ENCODE measurements around the gene PET100. TPM values are rescaled to one million over a fixed set of nuclear protein-coding genes. Genes with fewer than 3 reads are reported as not detected.
"Not testable (repeated sequence)": the region's sequence is repeated elsewhere in the genome, so short reads cannot be mapped to it uniquely, and the experiment has no call there.

Gene PET100
- total RNA-seq, 1 experiment from 2014 or later: 77.6 TPM

DNA sequence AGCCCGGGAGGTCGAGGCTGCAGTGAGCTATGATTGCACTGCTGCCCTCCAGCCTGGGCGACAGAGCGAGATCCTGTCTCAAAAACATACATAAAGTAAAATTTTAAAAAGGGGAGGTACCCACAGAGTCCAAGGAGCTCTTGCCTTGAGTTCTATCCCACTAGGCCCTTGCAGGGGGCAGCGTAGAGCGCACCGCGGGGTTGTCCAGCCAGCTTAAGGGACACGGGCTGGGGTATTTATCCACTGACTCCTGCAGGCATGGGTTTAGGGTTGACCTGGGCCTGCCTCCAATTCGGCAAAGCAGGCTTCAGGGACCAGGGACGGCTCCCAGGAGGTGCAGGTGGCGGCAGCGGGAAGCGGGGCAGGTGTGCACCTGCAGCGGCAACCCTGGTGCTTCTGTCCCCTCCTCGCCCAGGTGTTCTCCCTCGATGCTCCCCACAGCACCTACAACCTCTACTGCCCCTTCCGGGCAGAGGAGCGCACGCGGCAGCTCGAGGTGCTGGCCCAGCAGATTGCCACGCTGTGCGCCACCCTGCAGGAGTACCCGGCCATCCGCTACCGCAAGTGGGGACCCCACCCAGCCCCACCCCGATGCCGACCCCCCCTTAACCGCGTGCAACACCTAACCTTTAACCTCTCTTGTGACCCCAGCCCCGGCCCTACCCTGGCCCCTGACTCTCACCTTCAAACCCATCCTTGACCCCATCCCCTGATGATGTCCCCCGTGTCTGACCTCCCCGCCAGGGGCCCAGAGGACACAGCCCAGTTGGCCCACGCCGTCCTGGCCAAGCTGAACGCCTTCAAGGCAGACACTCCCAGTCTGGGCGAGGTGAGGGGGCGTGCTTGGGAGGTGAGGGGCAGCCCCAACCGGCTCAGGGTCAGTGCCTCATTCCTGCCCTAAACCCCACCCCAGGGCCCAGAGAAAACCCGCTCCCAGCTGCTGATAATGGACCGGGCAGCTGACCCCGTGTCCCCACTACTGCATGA is 12.0 kb downstream of the PET100 start:
- DNase-seq: no peak
- TF ChIP-seq, protein P1, sequence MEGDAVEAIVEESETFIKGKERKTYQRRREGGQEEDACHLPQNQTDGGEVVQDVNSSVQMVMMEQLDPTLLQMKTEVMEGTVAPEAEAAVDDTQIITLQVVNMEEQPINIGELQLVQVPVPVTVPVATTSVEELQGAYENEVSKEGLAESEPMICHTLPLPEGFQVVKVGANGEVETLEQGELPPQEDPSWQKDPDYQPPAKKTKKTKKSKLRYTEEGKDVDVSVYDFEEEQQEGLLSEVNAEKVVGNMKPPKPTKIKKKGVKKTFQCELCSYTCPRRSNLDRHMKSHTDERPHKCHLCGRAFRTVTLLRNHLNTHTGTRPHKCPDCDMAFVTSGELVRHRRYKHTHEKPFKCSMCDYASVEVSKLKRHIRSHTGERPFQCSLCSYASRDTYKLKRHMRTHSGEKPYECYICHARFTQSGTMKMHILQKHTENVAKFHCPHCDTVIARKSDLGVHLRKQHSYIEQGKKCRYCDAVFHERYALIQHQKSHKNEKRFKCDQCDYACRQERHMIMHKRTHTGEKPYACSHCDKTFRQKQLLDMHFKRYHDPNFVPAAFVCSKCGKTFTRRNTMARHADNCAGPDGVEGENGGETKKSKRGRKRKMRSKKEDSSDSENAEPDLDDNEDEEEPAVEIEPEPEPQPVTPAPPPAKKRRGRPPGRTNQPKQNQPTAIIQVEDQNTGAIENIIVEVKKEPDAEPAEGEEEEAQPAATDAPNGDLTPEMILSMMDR (IDR thresholded peaks at IDR 0.05; ENCODE audit: unreplicated experiment): no peak
- Mint-ChIP-seq H3K27ac (ENCODE audit: unreplicated experiment) (no peak overlapping the region), H3K4me3 (ENCODE audit: low read depth, unreplicated experiment) (no peak overlapping the region), H3K36me3 (ENCODE audit: insufficient read depth, unreplicated experiment) (peaks cover 40% of the 10 kb centered on the region), H3K27me3 (ENCODE audit: unreplicated experiment) (no peaks in the 10 kb centered on the region), H3K9me3 (ENCODE audit: low read depth, unreplicated experiment) (peaks cover 3% of the 10 kb centered on the region), H3K4me1 (ENCODE audit: low read depth, unreplicated experiment) (no peaks in the 10 kb centered on the region)
- intact Hi-C loops (cut with micrococcal nuclease; ENCODE audit: unreplicated experiment): no loop called here
- CTCF ChIA-PET: no interaction called here
- no TSS peak for BruUV-seq (replicated peaks)

GRCh38 chr19:7642295-7643030 is 12.9 kb downstream of the PET100 start:
- Mint-ChIP-seq H3K36me3 (ENCODE audit: insufficient read depth, unreplicated experiment) (peaks cover 31% of the 10 kb centered on the region), H3K27me3 (ENCODE audit: unreplicated experiment) (no peaks in the 10 kb centered on the region), H3K9me3 (ENCODE audit: low read depth, unreplicated experiment) (peaks cover 3% of the 10 kb centered on the region), H3K4me3 (ENCODE audit: low read depth, unreplicated experiment) (no peak overlapping the region), H3K27ac (ENCODE audit: unreplicated experiment) (no peak overlapping the region), H3K4me1 (ENCODE audit: low read depth, unreplicated experiment) (no peaks in the 10 kb centered on the region)
- TF ChIP-seq, protein P1 (IDR thresholded peaks at IDR 0.05; ENCODE audit: unreplicated experiment): no peak
- no peak for DNase-seq
- BruUV-seq (replicated peaks): no TSS peak
- intact Hi-C loops (cut with micrococcal nuclease; ENCODE audit: unreplicated experiment): no loop called here
- CTCF ChIA-PET: no interaction called here

DNA sequence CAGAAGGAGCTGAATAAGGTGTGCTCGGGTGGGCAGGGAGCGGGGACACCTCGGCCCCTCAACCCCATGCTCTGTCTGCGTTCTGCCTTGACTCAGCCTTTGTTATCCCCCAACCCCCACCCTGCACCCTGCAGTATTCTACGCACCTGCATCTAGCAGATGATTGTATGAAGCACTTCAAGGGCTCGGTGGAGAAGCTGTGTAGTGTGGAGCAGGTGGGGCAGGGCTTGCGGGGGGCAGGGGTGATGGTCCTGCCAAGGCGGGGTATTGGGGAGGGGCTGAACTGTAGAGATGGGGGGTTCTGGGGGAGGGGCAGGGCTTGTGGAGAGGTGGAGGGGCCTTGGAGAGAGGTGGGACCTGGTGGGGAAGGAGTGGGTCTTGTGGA is 13.4 kb downstream of the PET100 start:
- CTCF ChIA-PET: no interaction called here
- Mint-ChIP-seq H3K9me3 (ENCODE audit: low read depth, unreplicated experiment) (peaks cover 3% of the 10 kb centered on the region), H3K36me3 (ENCODE audit: insufficient read depth, unreplicated experiment) (peaks cover 26% of the 10 kb centered on the region), H3K4me3 (ENCODE audit: low read depth, unreplicated experiment) (no peak overlapping the region), H3K27me3 (ENCODE audit: unreplicated experiment) (no peaks in the 10 kb centered on the region), H3K27ac (ENCODE audit: unreplicated experiment) (peak overlapping the region; percentile 58), H3K4me1 (ENCODE audit: low read depth, unreplicated experiment) (no peaks in the 10 kb centered on the region)
- intact Hi-C loops (cut with micrococcal nuclease; ENCODE audit: unreplicated experiment): no loop called here
- DNase-seq: no peak
- no TSS peak for BruUV-seq (replicated peaks)
- TF ChIP-seq, protein P1 (IDR thresholded peaks at IDR 0.05; ENCODE audit: unreplicated experiment): no peak

DNA sequence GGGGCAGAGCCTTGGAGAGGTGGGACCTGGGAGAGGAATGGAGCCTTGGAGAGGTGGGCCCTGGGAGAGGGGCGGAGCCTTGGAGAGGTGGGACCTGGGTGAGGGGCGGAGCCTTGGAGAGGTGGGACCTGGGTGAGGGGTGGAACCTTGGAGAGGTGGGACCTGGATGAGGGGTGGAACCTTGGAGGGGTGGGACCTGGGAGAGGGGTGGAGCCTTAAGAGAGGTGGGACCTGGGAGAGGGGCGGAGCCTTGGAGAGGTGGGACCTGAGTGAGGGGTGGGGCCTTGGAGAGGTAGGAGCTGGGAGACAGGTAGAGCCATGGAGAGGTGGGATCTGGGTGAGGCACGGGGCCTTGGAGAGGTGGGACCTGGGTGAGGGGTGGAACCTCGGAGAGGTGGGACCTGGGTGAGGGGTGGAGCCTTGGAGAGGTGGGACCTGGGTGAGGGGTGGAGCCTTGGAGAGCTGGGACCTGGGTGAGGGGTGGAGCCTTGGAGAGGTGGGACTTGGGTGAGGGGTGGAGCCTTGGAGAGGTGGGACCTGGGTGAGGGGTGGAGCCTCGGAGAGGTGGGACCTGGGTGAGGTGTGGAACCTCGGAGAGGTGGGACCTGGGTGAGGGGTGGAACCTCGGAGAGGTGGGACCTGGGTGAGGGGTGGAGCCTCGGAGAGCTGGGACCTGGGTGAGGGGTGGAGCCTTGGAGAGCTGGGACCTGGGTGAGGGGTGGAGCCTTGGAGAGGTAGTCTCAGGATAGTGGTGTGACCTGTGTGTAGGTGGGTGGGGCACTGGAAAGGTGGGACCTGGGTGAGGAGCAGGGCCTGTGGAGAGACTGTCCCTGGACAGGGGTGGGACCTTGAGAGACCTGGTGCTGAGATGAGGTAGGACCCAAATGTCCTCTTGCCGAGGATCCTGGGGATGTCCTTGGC is 14.3 kb downstream of the PET100 start:
- CTCF ChIA-PET: not testable (repeated sequence)

More for the DNA sequence above, 14.3 kb downstream of the PET100 start:
- H3K36me3 Mint-ChIP-seq (ENCODE audit: insufficient read depth, unreplicated experiment): peaks cover 17% of the 10 kb centered on the region
- DNase-seq: peak; percentile 17
- intact Hi-C loops (cut with micrococcal nuclease; ENCODE audit: unreplicated experiment); H3K9me3 Mint-ChIP-seq (ENCODE audit: low read depth, unreplicated experiment); H3K4me3 Mint-ChIP-seq (ENCODE audit: low read depth, unreplicated experiment); H3K4me1 Mint-ChIP-seq (ENCODE audit: low read depth, unreplicated experiment); H3K27me3 Mint-ChIP-seq (ENCODE audit: unreplicated experiment); BruUV-seq (replicated peaks): not testable (repeated sequence)
- H3K27ac Mint-ChIP-seq (ENCODE audit: unreplicated experiment): peak overlapping the region; percentile 58

Data from Calu3 (cell line).